Stimulated activated naive CD8-positive, alpha-beta T cell treated with anti-CD3 and anti-CD28 coated beads, Interleukin-15, amount 100 ng/mL, for 72 hours (primary cell): ENCODE measurements around the gene TNFRSF14.

Experiments used
- ATAC-seq: fragments of 150-1000 bp; cut with Tn5 transposase; 2 replicates; pipeline ENCODE4 v1.10.0; 2021; ENCODE audit warnings: mild to moderate bottlenecking, moderate library complexity
- DNase-seq, 2 donors: peaks; one replicate each; pipeline ENCODE4 v3.0.0; 2021 to 2022
- H3K27ac Mint-ChIP-seq, 2 donors: one replicate each; pipeline ENCODE4 v1.8.0; 2022; ENCODE audit warnings: mild to moderate bottlenecking in 2 of 2, mixed read lengths in 2 of 2, moderate library complexity in 2 of 2
- H3K27me3 Mint-ChIP-seq: one replicate; pipeline ENCODE4 v1.8.0; 2022; ENCODE audit warnings: mixed read lengths
- H3K4me1 Mint-ChIP-seq: one replicate; pipeline ENCODE4 v1.8.0; 2022; ENCODE audit warnings: mild to moderate bottlenecking, mixed read lengths
- H3K4me3 Mint-ChIP-seq, 2 donors: one replicate each; pipeline ENCODE4 v1.8.0; 2022; ENCODE audit warnings: mild to moderate bottlenecking in 2 of 2, mixed read lengths in 2 of 2, moderate library complexity in 1 of 2
- H3K9me3 Mint-ChIP-seq, 2 donors: one replicate each; pipeline ENCODE4 v1.8.0; 2022; ENCODE audit warnings: mixed read lengths in 2 of 2

The TNFRSF14 gene

GRCh38 chr1:2611621-2612437, 55.7 kb downstream of the TNFRSF14 start:
- Mint-ChIP-seq H3K9me3 (peaks cover 19 to 34% of the 10 kb centered on the region in 2 donors), H3K4me1 (peaks cover 6% of the 10 kb centered on the region), H3K27me3 (no peaks in the 10 kb centered on the region), H3K4me3 (no peak overlapping the region), H3K27ac (no peak overlapping the region)
- DNase-seq (no peak), ATAC-seq (no peak)

- ATAC-seq (no peak), DNase-seq (no peak)
- no peak overlapping the region for H3K27ac Mint-ChIP-seq
- no peak overlapping the region for H3K4me3 Mint-ChIP-seq
- no peaks in the 10 kb centered on the region for H3K27me3 Mint-ChIP-seq
- peaks cover 6% of the 10 kb centered on the region for H3K4me1 Mint-ChIP-seq
- H3K9me3 Mint-ChIP-seq = peaks cover 19 to 34% of the 10 kb centered on the region in 2 donors
Measured at GRCh38 chr1:2612591-2613365, 56.6 kb downstream of the TNFRSF14 start.
